Measurements from ENCODE around the gene PTGR1. TPM values are rescaled to one million over a fixed set of nuclear protein-coding genes. Genes with fewer than 3 reads are reported as not detected.
"Not testable (repeated sequence)": the region's sequence is repeated elsewhere in the genome, so short reads cannot be mapped to it uniquely, and the experiment has no call there.

Gene PTGR1
- total RNA-seq, 1 donor from 2014 or later, result 42.0 TPM

DNA sequence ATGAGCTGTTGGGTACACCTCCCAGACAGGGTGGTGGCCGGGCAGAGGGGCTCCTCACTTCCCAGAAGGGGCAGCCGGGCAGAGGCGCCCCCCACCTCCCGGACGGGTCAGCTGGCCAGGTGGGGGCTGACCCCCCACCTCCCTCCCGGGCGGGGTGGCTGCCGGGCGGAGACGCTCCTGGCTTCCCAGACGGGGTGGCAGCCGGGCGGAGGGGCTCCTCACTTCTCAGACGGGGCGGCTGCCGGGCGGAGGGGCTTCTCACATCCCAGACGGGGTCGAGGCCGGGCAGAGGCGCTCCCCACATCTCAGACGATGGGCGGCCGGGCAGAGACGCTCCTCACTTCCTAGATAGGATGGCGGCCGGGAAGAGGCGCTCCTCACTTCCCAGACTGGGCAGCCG is 17.9 kb upstream of the PTGR1 start:
- intact Hi-C loops (cut with DNase I); DNase-seq (ENCODE audit: low spot score): not testable (repeated sequence)

DNA sequence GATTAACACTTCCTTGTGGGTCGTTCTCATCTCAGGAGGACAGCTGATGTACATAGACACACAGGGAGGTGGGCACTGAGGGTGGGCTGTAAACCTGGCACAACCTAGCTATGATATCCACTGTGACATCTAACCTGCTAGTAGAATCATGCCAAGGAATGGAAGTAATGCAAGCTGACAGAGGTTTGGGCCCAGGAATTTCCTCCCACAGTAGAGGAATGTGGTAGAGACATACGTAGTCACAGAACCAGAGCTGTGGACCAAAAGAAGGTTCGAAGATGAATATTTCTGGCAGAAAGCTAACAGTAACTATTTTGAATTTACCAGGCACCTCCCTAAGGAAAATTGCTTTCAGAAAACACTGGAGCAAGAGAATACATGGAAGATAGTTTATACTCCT is 16.5 kb upstream of the PTGR1 start:
- intact Hi-C loops (cut with DNase I), result no loop called here
- DNase-seq (ENCODE audit: low spot score), result no peak

DNA sequence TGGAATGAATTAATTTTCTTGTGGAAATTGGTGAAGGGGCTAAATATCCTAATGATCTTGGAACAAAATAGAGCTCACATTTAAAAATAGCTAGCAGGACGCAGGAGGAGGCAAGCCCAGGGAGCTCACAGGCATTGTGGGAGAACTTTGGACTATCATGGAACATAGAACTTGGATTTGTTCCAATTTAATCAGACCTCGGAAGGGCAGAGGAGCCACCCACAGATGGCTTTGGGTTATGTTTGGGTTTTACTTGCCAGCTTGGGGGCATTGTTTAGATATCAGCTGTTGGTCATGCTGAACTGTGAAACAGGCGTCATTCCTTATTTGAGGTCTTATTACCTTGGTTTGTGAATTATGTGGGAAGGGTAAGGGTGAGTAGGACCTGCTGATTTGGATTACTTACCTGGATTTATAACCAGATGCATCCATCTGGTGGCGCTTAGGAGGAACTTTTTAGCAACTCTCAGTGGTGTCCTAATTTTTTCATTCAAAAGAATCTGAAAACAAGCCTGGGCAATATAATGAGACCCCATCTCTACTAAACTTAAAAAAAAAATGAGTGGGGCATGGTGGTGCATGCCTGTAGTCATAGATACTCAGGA is 14.1 kb upstream of the PTGR1 start:
- DNase-seq (ENCODE audit: low spot score), result no peak
- intact Hi-C loops (cut with DNase I), result no loop called here

- no peak for DNase-seq (ENCODE audit: low spot score)
- intact Hi-C loops (cut with DNase I), result no loop called here
Measured at GRCh38 chr9:111610845-111611244, 11.4 kb upstream of the PTGR1 start.

- intact Hi-C loops (cut with DNase I), result no loop called here
- DNase-seq (ENCODE audit: low spot score), result no peak
Measured at GRCh38 chr9:111610149-111610548, 10.7 kb upstream of the PTGR1 start.

DNA sequence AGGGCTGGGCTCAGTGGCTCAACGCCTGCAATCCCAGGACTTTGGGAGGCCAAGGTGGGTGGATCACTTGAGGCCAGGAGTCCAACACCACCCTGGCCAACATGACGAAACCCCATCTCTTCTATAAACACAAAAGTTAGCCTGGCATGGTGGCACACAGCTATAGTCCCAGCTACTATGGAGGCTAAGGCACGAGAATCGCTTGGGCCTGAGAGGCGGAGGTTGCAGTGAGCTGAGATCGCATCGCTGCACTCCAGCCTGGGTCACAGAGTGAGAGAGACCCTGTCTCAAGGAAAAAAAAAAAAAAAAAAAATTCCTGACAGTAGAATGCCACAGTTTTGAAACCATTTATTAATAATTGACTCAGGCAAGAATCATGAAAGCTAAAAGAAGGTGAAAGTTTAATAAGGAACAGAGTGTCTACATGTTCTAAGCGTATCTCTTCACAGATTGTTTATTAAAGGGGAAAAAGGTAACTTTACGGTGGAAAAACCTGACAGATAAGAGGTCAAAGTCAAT is 5.7 kb upstream of the PTGR1 start:
- intact Hi-C loops (cut with DNase I), result no loop called here
- DNase-seq (ENCODE audit: low spot score), result no peak

- DNase-seq (ENCODE audit: low spot score), result no peak
- intact Hi-C loops (cut with DNase I), result no loop called here
Measured at GRCh38 chr9:111604054-111604615, 4.7 kb upstream of the PTGR1 start.

DNA sequence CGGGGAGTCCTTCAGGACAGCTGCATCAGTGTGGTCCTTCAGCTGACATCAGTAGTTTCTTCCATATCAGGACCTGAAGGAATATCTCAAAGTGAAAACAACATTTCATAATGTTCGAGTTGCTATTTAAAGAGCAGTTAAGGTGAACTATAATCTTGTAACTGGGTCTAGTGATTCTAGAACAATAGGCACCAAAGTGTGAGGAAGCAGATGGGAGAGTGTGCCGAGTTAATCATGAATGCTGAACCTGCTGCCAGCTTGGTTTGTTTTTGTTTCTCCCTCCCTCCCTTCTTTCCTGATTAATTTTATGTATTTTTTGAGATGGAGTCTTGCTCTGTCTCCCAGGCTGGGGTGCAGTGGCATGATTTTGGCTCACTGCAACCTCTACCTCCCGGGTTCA is 3.6 kb upstream of the PTGR1 start:
- intact Hi-C loops (cut with DNase I), result no loop called here
- no peak for DNase-seq (ENCODE audit: low spot score)

- intact Hi-C loops (cut with DNase I), result no loop called here
- DNase-seq (ENCODE audit: low spot score), result no peak
Measured at GRCh38 chr9:111601237-111602018, 2.0 kb upstream of the PTGR1 start.

DNA sequence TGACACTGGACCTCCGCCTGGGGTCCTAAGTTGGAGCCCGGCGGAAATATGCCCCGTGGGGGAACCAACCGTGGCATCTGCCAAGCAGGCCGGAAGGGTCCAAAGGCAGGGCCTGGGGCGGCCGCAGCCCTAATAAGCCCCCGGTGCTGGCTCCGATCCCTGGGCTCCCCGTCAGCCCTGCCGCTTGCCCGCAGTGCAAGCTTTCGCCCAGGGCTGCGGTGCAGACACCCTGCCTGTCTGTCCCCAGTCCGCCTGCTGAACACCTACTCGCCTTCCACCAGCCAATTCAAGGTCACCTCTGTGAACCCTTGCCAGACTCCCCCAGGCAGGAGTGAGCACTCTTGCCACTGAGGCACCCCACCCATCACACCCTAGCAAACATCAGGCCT is 502 bp upstream of the PTGR1 start:
- intact Hi-C loops (cut with DNase I), result loop anchor here (2.0 to 5.0 kb wide), 2 partner anchors 31 to 472 kb away; partner anchors contain the start of gene DNAJC25
- DNase-seq (ENCODE audit: low spot score), result no peak

DNA sequence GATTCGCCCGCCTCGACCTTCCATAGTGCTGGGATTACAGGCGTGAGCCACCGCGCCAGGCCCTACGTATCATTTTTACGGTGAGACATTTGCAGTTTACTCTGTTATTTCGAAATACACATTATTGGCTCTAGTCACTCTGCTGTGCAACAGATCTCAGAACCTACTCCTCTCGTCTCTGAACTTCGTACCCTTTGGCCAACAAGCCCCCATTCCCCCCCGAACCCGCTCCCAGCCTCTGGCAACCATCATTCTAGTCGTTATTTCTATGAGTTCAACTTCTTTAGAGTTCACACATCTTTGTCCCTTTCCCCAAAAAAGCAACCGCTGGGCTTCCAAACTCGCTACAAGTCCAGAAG is 735 bp downstream of the PTGR1 start:
- no peak for DNase-seq (ENCODE audit: low spot score)
- intact Hi-C loops (cut with DNase I), result loop anchor here (2.0 to 5.0 kb wide), 2 partner anchors 32 to 474 kb away; partner anchors contain the start of gene DNAJC25

DNA sequence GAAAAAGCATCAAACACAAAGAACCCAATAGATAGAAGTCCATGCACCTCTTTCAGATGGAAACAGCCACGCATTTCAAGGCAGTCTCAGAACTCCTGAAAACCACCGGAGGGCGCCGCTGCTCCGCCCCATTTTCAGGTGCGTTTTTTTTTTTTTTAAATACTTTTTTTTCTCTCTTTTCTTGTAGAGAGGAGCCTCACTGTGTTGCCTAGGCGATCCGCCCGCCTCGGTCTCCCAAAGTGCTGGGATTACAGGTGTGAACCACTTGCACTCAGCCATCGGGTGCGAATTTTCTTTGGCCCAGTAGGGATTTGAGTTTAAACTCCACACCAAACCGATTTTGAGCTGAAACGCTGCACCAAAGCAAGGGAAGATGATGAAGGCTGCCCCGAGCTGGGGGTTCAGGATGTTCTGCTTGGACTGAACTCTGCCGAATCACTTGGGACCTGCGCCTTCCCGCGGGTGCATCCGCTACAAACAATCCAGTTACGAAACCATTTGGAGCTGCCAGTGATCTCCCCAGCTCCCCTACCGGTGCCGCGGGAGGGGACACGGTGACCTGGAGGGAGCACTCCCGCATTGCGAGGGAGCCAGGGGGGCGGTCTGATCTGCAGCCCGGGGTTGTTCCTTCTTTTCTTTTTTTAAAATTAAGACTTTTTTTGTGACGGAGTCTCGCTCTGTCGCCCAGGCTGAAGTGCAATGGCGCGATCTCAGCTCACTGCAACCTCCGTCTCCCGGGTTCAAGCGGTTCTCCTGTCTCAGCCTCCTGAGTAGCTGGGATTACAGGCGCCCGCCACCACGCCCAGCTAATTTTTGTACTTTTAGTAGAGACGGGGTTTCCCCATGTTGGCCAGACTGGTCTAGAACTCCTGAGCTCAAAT is 1.4 kb downstream of the PTGR1 start:
- intact Hi-C loops (cut with DNase I), result loop anchor here (2.0 to 5.0 kb wide), 2 partner anchors 33 to 474 kb away; partner anchors contain the start of gene DNAJC25
- no peak for DNase-seq (ENCODE audit: low spot score)

DNA sequence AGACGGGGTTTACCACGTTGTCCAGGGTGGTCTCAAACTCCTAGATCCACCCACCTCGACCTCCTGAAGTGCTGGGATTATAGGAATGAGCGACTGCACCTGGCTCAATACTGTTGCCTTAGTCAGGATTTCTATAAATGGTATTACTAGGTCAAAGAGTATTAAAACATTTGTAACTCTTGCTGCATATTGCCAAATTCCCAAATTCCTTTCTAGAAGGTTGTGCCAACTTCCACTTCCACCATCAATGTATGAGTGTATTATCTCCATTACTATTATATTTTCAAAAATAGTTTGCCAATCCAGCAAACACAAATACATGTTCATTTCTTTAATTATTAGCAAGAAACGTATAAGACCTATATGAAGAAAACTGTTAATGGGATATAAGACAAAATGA is 10.6 kb downstream of the PTGR1 start:
- intact Hi-C loops (cut with DNase I), result no loop called here

DNA sequence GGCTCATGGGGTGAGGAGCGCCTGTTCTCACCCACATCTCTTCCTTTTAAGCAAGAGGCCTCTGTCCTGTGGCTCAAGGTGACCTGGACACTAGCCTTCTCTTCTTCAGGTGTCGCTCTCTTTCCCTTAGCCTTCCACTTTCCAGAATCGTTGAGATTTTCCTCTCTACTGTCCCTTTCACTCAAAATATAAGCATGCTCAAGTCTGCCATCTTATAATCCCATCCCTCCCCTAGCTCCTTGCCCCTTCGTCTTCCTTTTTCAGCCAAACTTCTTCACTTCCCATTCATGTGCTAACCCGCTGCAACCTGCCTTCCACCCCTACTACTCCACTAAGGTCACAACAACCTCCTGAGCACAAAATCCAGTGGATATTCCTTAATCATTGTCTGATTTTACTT is 13.1 kb downstream of the PTGR1 start:
- no peak for DNase-seq (ENCODE audit: low spot score)
- intact Hi-C loops (cut with DNase I), result no loop called here

More for the DNA sequence above, 10.6 kb downstream of the PTGR1 start:
- no peak for DNase-seq (ENCODE audit: low spot score)

GRCh38 chr9:111582888-111583287 is 16.6 kb downstream of the PTGR1 start:
- DNase-seq (ENCODE audit: low spot score), result no peak

DNA sequence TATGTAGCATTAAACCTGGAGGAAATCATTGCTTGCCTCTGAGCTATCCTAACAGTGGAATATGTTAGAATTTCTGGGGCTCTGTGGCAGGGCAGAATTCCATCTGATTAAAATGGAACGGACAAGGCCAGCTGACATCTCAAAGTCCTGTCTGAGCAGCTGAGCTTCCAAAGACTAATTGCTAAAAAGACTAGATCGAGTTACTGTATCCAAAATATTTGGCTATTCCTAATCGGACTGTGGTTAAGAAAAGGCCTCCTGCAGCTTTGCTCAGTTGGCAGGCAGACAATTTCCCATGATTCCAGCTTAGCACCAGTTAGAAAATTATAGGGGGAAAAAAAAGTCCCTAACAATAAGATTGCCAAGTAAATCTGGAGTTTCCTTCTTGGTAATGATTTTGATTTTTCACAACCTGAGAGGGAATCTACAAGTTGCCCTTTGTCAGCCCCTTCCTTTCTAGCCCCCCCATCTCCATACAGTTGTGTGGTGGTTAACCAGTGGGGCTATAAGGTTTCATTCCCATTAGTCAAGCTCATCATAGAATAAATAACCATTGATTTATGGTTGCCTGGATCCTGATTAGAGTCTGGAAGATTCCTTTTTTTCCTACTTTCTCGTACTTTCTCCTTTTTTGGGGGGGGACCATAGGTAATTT is 26.4 kb downstream of the PTGR1 start:
- no peak for DNase-seq (ENCODE audit: low spot score)
- intact Hi-C loops (cut with DNase I), result no loop called here

More at GRCh38 chr9:111582888-111583287, 16.6 kb downstream of the PTGR1 start:
- intact Hi-C loops (cut with DNase I), result no loop called here

GRCh38 chr9:111568127-111568526 is 31.3 kb downstream of the PTGR1 start:
- intact Hi-C loops (cut with DNase I), result not testable (repeated sequence)

GRCh38 chr9:111566234-111566633 is 33.2 kb downstream of the PTGR1 start:
- intact Hi-C loops (cut with DNase I), result no loop called here
- DNase-seq (ENCODE audit: low spot score), result no peak

More at GRCh38 chr9:111568127-111568526, 31.3 kb downstream of the PTGR1 start:
- not testable (repeated sequence) for DNase-seq (ENCODE audit: low spot score)

DNA sequence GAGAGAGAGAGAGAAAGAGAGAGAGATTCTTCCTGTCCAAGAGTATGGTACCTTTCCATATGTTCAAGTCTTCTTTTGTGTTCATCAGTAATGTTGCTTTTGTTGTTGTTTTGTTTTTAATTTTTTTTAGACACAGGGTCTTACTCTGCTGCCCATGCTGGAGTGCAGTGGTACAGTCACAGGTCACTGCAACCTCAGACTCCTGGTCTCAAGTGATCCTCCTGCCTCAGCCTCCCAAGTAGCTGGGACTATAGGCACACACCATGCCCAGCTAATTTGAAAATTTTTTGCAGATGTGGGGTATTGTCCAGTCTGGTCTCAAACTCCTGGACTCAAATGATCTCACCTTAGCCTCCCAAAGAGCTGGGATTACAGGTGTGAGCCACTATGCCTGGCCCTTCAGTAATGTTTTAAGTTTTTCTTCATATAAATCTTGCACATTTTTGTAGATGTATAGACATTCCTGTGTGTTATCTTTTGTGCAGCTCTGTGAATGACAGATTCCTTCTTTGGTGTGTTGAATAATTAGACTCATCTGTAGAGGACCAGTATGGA is 38.2 kb downstream of the PTGR1 start:
- DNase-seq (ENCODE audit: low spot score), result no peak
- intact Hi-C loops (cut with DNase I), result no loop called here

Data from cardiac septum (tissue), 1 donor.